ENCODE results near the gene CERS6. TPM values are rescaled to one million over a fixed set of nuclear protein-coding genes. Genes with fewer than 3 reads are reported as not detected.

CERS6 gene
- total RNA-seq, 4 donors from 2014 or later, result 17.6 to 31.1 (median 24.1) TPM

DNA sequence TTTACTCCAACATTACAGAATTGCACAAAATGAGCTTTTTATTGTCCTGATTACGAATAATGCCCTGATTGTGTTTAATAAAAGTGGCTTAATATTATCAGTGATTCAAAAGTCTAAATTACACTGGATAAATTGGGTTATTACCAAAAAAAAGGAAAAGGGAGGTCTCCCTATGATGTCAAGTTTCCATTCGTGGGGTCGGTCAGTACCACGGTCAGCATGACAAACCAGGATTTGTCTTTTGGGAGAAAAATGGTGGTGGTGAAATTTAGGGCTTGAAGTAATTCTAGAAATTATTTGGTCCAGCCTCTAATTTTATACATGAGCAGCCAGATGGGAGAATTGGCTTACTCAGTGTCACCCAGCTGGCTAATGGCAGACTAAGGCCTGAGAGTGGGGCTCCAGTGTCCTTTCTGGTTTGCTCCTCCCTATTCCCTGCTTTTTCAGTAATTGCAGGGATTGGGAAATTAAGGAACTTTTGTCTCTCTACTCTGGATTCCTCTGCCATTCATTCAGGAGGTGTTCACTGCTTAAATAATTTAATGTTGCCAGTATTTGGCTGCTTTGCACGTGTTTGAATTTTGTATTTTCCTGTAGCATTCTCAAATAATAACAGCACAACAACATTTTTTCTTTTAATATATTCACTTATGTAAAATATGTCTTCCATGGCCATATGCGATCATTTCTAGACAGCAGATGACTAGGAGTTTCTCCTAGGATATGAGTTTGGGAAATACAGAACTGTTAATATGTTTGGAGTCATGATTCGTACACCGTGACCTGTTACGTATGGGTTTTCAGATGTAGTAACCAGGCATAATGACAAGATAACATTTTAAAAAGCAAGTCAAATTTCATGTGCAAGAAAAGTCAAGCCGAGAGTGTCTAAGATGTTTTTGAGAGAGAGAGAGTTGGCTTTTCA, 217.5 kb downstream of the CERS6 start:
- H3K36me3 ChIP-seq, result no peaks in the 10 kb centered on the region
- H3K9me3 ChIP-seq, result no peaks in the 10 kb centered on the region
- H3K4me1 ChIP-seq, result no peaks in the 10 kb centered on the region
- 83 to 85% methylated on average over 10 of the region's 10 CpGs for WGBS, 2 donors
- no peak overlapping the region for H3K27ac ChIP-seq
- DNase-seq, result no peak
- no peaks in the 10 kb centered on the region for H3K27me3 ChIP-seq
- no peak overlapping the region for H3K4me3 ChIP-seq
- intact Hi-C loops (cut with DNase I), result no loop called here
- TF ChIP-seq, protein P1, sequence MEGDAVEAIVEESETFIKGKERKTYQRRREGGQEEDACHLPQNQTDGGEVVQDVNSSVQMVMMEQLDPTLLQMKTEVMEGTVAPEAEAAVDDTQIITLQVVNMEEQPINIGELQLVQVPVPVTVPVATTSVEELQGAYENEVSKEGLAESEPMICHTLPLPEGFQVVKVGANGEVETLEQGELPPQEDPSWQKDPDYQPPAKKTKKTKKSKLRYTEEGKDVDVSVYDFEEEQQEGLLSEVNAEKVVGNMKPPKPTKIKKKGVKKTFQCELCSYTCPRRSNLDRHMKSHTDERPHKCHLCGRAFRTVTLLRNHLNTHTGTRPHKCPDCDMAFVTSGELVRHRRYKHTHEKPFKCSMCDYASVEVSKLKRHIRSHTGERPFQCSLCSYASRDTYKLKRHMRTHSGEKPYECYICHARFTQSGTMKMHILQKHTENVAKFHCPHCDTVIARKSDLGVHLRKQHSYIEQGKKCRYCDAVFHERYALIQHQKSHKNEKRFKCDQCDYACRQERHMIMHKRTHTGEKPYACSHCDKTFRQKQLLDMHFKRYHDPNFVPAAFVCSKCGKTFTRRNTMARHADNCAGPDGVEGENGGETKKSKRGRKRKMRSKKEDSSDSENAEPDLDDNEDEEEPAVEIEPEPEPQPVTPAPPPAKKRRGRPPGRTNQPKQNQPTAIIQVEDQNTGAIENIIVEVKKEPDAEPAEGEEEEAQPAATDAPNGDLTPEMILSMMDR (IDR thresholded peaks at IDR 0.05), result no peak
- TF ChIP-seq POLR2A (IDR thresholded peaks at IDR 0.05), result no peak

DNA sequence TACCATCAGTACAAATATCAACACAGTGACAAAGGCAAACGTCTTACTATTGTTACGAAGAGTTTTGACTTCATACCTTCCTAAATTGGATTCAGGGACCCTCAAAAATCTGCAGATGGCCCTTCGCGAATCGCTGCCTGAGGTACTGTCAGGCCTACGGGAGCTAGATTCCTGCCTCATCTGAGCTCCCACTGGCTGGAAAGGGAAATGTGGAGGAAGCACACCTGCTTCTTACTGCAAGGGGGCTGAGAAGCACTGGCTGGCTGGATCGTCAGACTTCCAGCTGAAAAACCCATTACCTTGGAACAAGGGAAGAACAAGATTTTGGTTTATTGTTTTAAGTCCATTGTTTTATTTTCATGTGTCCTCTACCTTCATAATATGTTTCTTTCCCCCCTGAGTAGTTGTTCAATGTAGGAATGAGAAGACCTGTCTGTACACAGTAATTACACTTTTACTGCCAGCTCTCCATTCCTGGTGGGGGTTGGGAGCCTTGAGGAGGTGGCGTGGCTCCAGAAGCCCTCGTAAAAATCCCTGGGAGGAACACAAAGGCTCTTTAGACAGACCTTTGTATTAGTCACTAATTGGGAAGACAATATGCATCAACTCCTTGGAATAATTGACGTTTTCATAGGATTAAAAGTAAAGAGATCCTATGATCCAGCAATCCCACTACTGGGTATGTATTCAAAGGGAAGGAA, 222.2 kb downstream of the CERS6 start:
- intact Hi-C loops (cut with DNase I), result no loop called here
- TF ChIP-seq, protein P1 (IDR thresholded peaks at IDR 0.05), result no peak
- TF ChIP-seq POLR2A (IDR thresholded peaks at IDR 0.05), result no peak
- Histone ChIP-seq H3K9me3 (no peaks in the 10 kb centered on the region), H3K4me3 (no peak overlapping the region), H3K36me3 (no peaks in the 10 kb centered on the region), H3K27ac (no peak overlapping the region), H3K27me3 (no peaks in the 10 kb centered on the region), H3K4me1 (no peaks in the 10 kb centered on the region)
- DNase-seq, result no peak
- WGBS, 2 donors, result 83 to 91% methylated on average over 10 of the region's 10 CpGs

DNA sequence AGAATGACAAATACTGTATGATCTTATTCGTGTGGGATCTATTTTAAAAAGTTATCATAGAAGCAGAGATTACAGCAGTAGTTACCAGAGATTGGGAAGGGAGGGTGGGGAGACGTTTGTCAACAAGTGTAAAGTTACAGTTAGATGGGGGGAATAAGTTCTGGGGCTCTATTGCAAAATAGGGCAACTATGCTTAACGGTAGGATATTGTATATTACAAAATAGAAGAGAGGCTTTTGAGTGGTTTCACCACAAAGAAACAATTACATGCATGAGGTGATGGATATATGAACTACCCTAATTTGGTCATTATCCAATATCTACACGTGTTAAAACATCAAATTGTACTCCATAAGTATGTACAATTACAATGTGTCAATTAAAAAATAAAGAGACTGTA, 223.0 kb downstream of the CERS6 start:
- Histone ChIP-seq H3K27ac (no peak overlapping the region), H3K4me1 (no peaks in the 10 kb centered on the region), H3K4me3 (no peak overlapping the region), H3K36me3 (no peaks in the 10 kb centered on the region), H3K9me3 (no peaks in the 10 kb centered on the region), H3K27me3 (no peaks in the 10 kb centered on the region)
- DNase-seq, result no peak
- TF ChIP-seq, protein P1 (IDR thresholded peaks at IDR 0.05), result no peak
- TF ChIP-seq POLR2A (IDR thresholded peaks at IDR 0.05), result no peak
- WGBS, 2 donors, result 69 to 83% methylated on average over 4 of the region's 4 CpGs
- intact Hi-C loops (cut with DNase I), result no loop called here

DNA sequence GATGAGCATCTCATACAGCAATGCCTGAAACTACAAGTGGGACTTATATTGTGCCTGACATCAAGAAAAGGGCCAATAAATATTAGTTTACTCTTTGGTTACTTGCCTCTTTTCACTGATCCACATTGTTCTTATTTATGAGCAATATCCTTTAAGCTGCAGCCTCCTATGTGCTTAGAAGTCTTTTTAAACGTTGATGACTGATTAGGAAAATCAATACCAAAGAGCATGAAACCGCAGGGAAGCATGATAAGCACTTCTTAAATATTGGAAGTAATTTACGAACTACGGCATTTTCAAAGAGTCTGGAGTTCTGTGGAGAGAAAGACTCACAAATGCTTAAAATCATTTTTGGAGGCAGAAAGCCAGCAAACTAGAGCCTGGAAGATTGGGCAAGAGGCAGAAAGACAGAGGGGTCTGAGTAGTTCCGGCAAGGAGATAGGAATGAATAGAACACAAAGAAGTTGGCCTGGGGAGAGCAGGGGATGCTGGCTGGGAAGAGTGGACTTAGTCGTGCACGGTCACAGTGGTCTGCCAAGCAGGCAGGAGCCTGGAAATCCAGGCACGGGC, 223.8 kb downstream of the CERS6 start:
- no peak overlapping the region for H3K4me3 ChIP-seq
- intact Hi-C loops (cut with DNase I), result loop anchor here (10.0 kb wide), 1 partner anchor 335 kb away; no protein-coding TSS in a partner anchor
- H3K27me3 ChIP-seq, result no peaks in the 10 kb centered on the region
- TF ChIP-seq, protein P1 (IDR thresholded peaks at IDR 0.05), result no peak
- TF ChIP-seq POLR2A (IDR thresholded peaks at IDR 0.05), result no peak
- no peak overlapping the region for H3K27ac ChIP-seq
- WGBS, 2 donors, result 86 to 91% methylated on average over 8 of the region's 8 CpGs
- no peaks in the 10 kb centered on the region for H3K4me1 ChIP-seq
- no peak for DNase-seq
- no peaks in the 10 kb centered on the region for H3K36me3 ChIP-seq
- no peaks in the 10 kb centered on the region for H3K9me3 ChIP-seq

DNA sequence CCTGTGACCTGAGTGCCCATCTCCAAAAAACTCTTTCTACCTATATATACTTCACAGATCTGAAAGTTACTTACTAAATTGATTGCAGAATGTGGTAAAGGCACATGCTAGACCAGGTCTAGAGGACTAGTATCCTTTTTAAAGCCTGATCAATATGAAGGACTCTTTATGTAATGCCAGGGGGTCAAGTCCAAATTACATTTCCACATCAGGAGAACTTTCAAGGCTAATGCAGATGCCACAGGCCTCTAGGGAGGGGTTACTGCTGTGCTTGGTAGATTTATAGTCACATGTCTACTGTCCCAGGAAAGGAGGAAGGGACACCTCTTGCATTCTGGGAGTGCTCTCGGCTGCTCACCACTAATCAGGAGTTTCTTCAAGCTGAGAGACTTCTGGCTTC, 227.9 kb downstream of the CERS6 start:
- Histone ChIP-seq H3K27me3 (no peaks in the 10 kb centered on the region), H3K4me1 (no peaks in the 10 kb centered on the region), H3K27ac (no peak overlapping the region), H3K9me3 (no peaks in the 10 kb centered on the region), H3K4me3 (no peak overlapping the region), H3K36me3 (no peaks in the 10 kb centered on the region)
- 84 to 92% methylated on average over 1 of the region's 1 CpG for WGBS, 2 donors
- no peak for DNase-seq
- intact Hi-C loops (cut with DNase I), result loop anchor here (10.0 kb wide), 1 partner anchor 339 kb away; no protein-coding TSS in a partner anchor
- no peak for TF ChIP-seq POLR2A (IDR thresholded peaks at IDR 0.05)
- TF ChIP-seq, protein P1 (IDR thresholded peaks at IDR 0.05), result no peak

Data from esophagus squamous epithelium (tissue), 5 donors.